ENCODE measurements around the gene LAD1. TPM values are rescaled to one million over a fixed set of nuclear protein-coding genes. Genes with fewer than 3 reads are reported as not detected.

Gene LAD1
- total RNA-seq, 1 donor from 2014 or later, result 1.2 TPM

DNA sequence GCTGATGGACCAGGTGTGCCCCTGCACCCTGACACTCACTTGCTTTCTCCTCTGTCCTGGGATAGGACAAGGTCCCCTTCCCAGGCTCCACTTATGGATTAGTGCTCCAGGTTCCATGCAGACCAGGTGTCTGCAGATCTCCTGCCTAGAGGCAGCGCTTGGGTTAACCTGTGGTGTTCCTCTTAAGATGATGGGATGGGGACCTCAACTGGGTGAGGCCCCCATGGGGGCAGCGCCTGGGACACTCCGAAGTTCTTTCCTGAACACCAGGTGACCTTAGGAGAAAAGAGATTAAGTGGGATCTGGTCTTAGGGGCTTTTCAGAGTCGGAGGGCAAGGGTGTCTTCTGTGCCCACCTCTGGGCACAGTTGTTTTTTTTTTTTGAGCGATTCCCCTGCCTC lies 42.9 kb downstream of the LAD1 start:
- Histone ChIP-seq H3K27ac (ENCODE audit: low read depth, low read length) (no peak overlapping the region), H4K20me1 (ENCODE audit: insufficient read depth, low read length) (no peaks in the 10 kb centered on the region), H3K27me3 (ENCODE audit: insufficient read depth, low read length) (peaks cover 18% of the 10 kb centered on the region), H3K4me3 (ENCODE audit: insufficient read depth, low read depth, low read length) (no peak overlapping the region), H3K9me3 (ENCODE audit: insufficient read depth, low read depth, low read length) (no peaks in the 10 kb centered on the region), H3K79me2 (ENCODE audit: insufficient read depth, low read length) (no peaks in the 10 kb centered on the region), H2AFZ (ENCODE audit: low read depth, low read length) (no peak overlapping the region), H3K4me1 (ENCODE audit: insufficient read depth, low read length) (no peaks in the 10 kb centered on the region), H3K9ac (ENCODE audit: low read length) (no peak overlapping the region), H3K4me2 (ENCODE audit: low read length) (no peak overlapping the region), H3K36me3 (ENCODE audit: insufficient read depth, low read length) (no peaks in the 10 kb centered on the region)
- no peak overlapping the region for H3K27ac Mint-ChIP-seq (ENCODE audit: unreplicated experiment)
- peaks cover 4% of the 10 kb centered on the region for H3K36me3 Mint-ChIP-seq (ENCODE audit: low read depth, unreplicated experiment)
- DNase-seq (ENCODE audit: low read depth) (no peak), FAIRE-seq (no peak)
- no peaks in the 10 kb centered on the region for H3K9me3 Mint-ChIP-seq (ENCODE audit: unreplicated experiment)
- peaks cover 54% of the 10 kb centered on the region for H3K27me3 Mint-ChIP-seq (ENCODE audit: low read depth, unreplicated experiment)
- peaks cover 13% of the 10 kb centered on the region for H3K4me1 Mint-ChIP-seq (ENCODE audit: low read depth, unreplicated experiment)
- no peak overlapping the region for H3K4me3 Mint-ChIP-seq (ENCODE audit: unreplicated experiment)
- TF ChIP-seq, protein P1, sequence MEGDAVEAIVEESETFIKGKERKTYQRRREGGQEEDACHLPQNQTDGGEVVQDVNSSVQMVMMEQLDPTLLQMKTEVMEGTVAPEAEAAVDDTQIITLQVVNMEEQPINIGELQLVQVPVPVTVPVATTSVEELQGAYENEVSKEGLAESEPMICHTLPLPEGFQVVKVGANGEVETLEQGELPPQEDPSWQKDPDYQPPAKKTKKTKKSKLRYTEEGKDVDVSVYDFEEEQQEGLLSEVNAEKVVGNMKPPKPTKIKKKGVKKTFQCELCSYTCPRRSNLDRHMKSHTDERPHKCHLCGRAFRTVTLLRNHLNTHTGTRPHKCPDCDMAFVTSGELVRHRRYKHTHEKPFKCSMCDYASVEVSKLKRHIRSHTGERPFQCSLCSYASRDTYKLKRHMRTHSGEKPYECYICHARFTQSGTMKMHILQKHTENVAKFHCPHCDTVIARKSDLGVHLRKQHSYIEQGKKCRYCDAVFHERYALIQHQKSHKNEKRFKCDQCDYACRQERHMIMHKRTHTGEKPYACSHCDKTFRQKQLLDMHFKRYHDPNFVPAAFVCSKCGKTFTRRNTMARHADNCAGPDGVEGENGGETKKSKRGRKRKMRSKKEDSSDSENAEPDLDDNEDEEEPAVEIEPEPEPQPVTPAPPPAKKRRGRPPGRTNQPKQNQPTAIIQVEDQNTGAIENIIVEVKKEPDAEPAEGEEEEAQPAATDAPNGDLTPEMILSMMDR (IDR thresholded peaks at IDR 0.05; ENCODE audit: insufficient read depth, low read depth, low read length), result no peak
- TF ChIP-seq EZH2 (IDR thresholded peaks at IDR 0.05; ENCODE audit: insufficient read depth, low read length), result no peak

DNA sequence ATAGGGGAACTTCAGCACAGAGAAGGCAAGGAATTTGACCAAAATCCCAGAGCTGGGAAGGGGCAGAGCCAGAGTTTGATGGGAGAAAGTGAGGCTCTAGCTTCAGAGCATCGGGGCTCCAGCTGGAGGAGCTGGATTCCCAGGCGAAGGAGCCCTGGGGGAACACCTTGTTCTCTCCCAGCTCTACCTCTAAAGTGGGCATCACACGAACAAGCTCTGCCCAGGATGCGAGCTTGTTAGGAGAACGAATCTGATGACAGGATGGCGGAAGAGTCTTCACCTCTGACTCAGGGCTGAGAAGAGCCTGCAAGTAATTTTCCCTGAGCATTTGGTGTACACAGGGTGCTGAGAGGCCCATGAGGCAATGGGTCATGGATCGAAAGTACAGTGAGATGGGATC lies 43.7 kb downstream of the LAD1 start:
- peaks cover 18% of the 10 kb centered on the region for H3K27me3 ChIP-seq (ENCODE audit: insufficient read depth, low read length)
- no peak overlapping the region for H3K9ac ChIP-seq (ENCODE audit: low read length)
- peaks cover 4% of the 10 kb centered on the region for H3K36me3 Mint-ChIP-seq (ENCODE audit: low read depth, unreplicated experiment)
- H3K4me3 Mint-ChIP-seq (ENCODE audit: unreplicated experiment), result no peak overlapping the region
- no peak overlapping the region for H3K27ac Mint-ChIP-seq (ENCODE audit: unreplicated experiment)
- no peak overlapping the region for H3K4me3 ChIP-seq (ENCODE audit: insufficient read depth, low read depth, low read length)
- H3K79me2 ChIP-seq (ENCODE audit: insufficient read depth, low read length), result no peaks in the 10 kb centered on the region
- no peak overlapping the region for H2AFZ ChIP-seq (ENCODE audit: low read depth, low read length)
- H3K36me3 ChIP-seq (ENCODE audit: insufficient read depth, low read length), result no peaks in the 10 kb centered on the region
- H3K4me1 ChIP-seq (ENCODE audit: insufficient read depth, low read length), result no peaks in the 10 kb centered on the region
- no peaks in the 10 kb centered on the region for H3K9me3 ChIP-seq (ENCODE audit: insufficient read depth, low read depth, low read length)
- no peaks in the 10 kb centered on the region for H4K20me1 ChIP-seq (ENCODE audit: insufficient read depth, low read length)
- peaks cover 13% of the 10 kb centered on the region for H3K4me1 Mint-ChIP-seq (ENCODE audit: low read depth, unreplicated experiment)
- H3K27me3 Mint-ChIP-seq (ENCODE audit: low read depth, unreplicated experiment), result peaks cover 57% of the 10 kb centered on the region
- no peak overlapping the region for H3K4me2 ChIP-seq (ENCODE audit: low read length)
- H3K9me3 Mint-ChIP-seq (ENCODE audit: unreplicated experiment), result no peaks in the 10 kb centered on the region
- DNase-seq (ENCODE audit: low read depth) (no peak), FAIRE-seq (no peak)
- H3K27ac ChIP-seq (ENCODE audit: low read depth, low read length), result no peak overlapping the region
- TF ChIP-seq EZH2 (IDR thresholded peaks at IDR 0.05; ENCODE audit: insufficient read depth, low read length), result no peak
- TF ChIP-seq, protein P1 (IDR thresholded peaks at IDR 0.05; ENCODE audit: insufficient read depth, low read depth, low read length), result no peak

DNA sequence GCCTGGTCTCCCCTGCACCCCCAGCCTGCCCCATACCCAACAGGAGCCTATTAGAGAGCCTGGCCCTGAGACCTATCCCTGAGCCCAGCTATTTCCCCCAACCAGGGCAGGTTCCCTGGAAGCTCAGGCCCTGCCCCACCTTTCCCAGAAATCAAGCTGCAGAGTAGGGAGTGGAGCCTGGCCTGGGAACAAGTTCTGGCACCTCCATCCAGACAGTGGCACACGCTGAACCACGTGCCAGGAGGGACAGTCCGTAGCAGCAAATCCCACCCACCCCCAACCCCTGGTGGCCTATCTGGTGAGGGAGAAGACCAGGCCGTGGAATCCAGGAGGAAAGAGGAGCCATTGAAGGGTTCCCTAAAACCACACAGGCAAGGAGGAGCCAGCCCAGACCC lies 44.2 kb downstream of the LAD1 start:
- peaks cover 13% of the 10 kb centered on the region for H3K4me1 Mint-ChIP-seq (ENCODE audit: low read depth, unreplicated experiment)
- no peaks in the 10 kb centered on the region for H3K9me3 ChIP-seq (ENCODE audit: insufficient read depth, low read depth, low read length)
- H3K27ac ChIP-seq (ENCODE audit: low read depth, low read length), result no peak overlapping the region
- no peak overlapping the region for H3K4me2 ChIP-seq (ENCODE audit: low read length)
- no peak overlapping the region for H3K9ac ChIP-seq (ENCODE audit: low read length)
- no peaks in the 10 kb centered on the region for H3K4me1 ChIP-seq (ENCODE audit: insufficient read depth, low read length)
- H3K27ac Mint-ChIP-seq (ENCODE audit: unreplicated experiment), result no peak overlapping the region
- TF ChIP-seq, protein P1 (IDR thresholded peaks at IDR 0.05; ENCODE audit: insufficient read depth, low read depth, low read length), result no peak
- TF ChIP-seq EZH2 (IDR thresholded peaks at IDR 0.05; ENCODE audit: insufficient read depth, low read length), result no peak
- H3K36me3 ChIP-seq (ENCODE audit: insufficient read depth, low read length), result no peaks in the 10 kb centered on the region
- no peaks in the 10 kb centered on the region for H3K79me2 ChIP-seq (ENCODE audit: insufficient read depth, low read length)
- DNase-seq (ENCODE audit: low read depth) (no peak), FAIRE-seq (no peak)
- H3K4me3 ChIP-seq (ENCODE audit: insufficient read depth, low read depth, low read length), result no peak overlapping the region
- H4K20me1 ChIP-seq (ENCODE audit: insufficient read depth, low read length), result no peaks in the 10 kb centered on the region
- H2AFZ ChIP-seq (ENCODE audit: low read depth, low read length), result no peak overlapping the region
- peaks cover 55% of the 10 kb centered on the region for H3K27me3 Mint-ChIP-seq (ENCODE audit: low read depth, unreplicated experiment)
- H3K36me3 Mint-ChIP-seq (ENCODE audit: low read depth, unreplicated experiment), result peaks cover 4% of the 10 kb centered on the region
- H3K9me3 Mint-ChIP-seq (ENCODE audit: unreplicated experiment), result no peaks in the 10 kb centered on the region
- H3K4me3 Mint-ChIP-seq (ENCODE audit: unreplicated experiment), result no peak overlapping the region
- peaks cover 18% of the 10 kb centered on the region for H3K27me3 ChIP-seq (ENCODE audit: insufficient read depth, low read length)

All from astrocyte (in vitro differentiated cells and primary cell).